Stimulated activated CD4-positive, alpha-beta T cell treated with anti-CD3 and anti-CD28 coated beads, TNF-alpha, amount 100 ng/mL, for 4 hours (primary cell): ENCODE data around the gene MSRB1.

ENCODE experiments used
- DNase-seq, 3 experiments: peaks; one replicate each; pipeline ENCODE4 v3.0.0-alpha.2; 2020; ENCODE audit warnings: low read depth in 3 of 3

Gene MSRB1, protein sequence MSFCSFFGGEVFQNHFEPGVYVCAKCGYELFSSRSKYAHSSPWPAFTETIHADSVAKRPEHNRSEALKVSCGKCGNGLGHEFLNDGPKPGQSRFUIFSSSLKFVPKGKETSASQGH

DNA sequence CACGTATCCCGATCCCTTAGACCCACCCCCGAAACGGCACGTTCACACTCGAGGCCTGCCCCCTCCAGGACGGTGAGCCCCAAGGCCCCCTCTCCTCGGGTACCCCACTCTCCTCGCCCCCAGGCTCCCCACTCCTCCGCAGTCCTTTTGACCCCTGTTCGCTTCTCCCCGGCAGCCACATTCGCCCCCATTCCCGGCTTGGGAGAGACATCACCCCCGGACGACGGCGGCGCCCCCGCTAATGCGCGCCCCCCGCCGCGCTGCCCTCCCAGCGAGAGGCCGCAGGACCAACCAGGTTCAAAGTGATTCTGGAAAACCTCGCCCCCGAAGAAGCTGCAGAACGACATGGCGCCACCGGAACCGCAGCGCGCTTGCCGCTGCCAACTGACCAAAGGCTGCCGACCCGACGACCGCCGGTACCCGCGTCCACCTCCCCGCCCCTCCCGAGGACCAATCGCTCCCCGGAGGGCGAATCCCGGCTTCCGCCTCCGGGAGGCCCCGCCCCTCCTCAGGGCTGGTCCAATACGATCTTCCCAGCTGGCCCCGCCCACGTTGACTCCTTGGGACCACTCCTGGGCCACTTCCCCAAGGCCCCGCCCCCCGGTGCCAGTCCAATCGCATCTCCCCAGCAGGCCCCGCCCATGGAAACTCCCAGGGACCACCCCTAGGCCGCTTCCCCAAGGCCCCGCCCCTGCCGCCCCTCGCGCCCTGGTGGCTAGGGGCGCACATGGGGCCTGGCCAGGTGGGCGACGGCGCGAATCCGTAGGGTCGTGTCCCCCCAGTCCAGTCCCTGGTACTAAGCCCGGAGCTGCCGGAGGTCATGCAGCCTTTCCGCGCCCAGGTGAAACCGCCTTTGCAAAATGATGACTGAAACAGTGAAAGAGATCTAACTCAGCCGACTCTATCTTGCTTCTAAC, at the start of gene MSRB1:
MSRB1 (minus strand) TSS at position 390 of the 917 bp plus-strand sequence; CDS start at position 347, 43 bp downstream.
- DNase-seq, result peak; percentile 97 to 99 (median 98)

DNA sequence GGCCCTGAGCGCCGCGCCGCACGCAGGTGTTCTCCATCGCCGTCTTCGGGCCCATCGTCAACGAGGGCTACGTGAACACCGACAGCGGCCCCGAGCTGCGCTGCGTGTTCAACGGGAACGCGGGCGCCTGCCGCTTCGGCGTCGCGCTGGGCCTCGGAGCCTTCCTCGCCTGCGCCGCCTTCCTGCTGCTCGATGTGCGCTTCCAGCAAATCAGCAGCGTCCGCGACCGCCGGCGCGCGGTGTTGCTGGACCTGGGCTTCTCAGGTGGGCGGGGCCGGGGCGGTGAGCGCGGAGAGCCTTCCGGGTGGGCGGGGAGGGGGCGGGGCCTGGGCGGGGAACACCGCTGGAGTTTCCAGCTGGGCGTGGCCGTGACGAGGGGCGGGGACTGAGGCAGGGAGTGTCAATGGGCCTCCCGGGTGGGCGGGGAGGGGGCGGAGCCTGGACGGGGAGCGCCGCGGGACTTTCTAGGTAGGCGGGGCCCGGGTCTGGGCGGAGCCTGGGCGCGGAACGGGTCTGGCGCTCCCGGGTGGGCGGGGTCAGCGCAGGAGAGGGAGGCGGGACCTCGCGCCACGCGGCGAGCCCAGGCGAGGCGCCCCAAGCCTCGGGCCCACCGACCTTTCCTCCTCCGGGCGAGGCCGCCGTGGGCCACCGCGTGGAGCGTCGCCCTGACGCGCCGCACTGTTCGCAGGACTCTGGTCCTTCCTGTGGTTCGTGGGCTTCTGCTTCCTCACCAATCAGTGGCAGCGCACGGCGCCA, 49.1 kb upstream of the MSRB1 start:
- peak; percentile 98 to 99 (median 98) for DNase-seq

DNA sequence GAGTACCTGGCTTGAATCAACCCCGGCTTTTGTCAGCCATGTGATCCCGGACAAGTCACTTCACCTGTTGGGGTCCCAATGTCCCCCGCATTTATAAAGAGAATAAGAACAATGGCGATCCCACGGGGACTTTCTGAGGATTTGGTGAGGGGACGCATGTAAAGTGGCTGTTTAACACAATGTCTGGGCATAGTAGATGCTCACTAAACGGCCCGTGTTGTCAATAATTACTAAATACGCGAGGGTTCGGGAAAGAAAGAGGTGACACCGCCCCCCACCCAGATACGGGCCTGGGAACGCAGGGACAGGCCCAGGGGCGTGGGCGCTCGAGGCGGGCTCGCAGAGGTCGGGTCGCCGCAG, 48.6 kb upstream of the MSRB1 start:
- DNase-seq, result no peak

DNA sequence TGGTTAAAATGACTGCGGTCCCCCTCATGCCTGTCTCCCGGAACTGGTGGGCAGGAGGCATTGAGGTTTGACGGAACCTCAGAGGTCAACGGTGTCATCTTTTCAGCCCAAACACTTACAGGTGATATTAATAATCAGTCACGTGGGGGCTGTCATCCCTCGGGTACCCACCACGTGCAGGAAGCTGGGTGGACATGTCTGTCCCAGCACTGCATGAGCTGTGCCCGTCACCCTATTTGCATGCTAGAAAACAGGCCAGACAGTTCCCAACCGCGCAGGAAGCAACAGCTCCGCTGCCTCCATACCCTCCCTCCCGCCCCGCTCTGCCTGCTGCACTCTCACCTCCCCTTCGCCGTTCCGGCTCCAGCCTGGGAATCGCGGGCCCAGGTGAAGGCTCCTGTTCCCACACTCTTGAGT, 48.1 kb upstream of the MSRB1 start:
- peak in 1 of 3 experiments; percentile 29 for DNase-seq

DNA sequence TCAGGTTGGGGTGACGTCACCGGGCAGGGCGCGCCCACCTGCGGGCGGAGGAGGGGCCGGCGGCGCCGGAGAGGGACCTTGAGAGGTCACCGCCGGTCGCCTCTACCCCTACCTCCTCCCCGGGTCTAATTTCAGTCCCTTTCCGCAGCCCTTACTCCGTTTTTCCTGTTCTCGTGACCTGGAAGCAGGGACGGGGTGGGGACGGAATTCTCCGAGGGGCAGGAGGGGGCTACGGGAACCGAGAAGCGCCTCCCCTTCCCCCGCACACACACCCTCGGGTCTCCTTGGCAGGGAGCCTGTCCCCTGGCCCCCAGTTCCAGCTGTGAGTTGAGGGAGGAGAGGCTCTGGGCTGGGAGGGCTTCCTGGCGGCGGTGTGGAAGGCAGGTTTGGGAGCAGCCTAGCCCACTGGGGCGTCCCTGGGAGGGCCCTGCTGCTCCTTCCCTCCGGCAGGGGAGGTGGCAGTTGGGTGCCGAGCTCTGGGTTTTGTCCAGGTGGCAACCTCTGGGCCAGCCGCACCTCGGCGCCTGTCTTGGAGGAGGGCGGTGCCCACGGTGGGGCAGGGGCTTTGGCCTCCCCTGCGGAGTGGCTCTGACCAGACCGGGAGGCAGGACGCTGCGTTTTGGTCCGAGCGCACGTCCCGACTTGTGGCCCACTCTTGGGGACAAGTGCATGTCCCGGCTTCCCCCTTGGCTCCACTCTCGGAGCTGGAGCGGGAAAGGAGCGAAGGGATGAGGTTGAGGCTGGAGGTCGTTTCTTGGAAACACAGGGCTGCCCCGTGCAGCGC, 47.5 kb upstream of the MSRB1 start:
- DNase-seq, result no peak

DNA sequence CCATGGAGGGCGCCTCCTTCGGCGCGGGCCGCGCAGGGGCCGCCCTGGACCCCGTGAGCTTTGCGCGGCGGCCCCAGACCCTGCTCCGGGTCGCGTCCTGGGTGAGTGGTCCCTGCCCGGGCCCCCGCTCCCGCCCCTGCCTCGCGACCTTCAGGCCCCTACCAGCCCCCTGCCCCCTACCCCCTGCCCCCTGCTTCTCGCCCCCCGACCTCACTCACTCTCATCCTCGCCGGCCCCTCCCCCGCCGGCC, 47.0 kb upstream of the MSRB1 start:
- no peak for DNase-seq

DNA sequence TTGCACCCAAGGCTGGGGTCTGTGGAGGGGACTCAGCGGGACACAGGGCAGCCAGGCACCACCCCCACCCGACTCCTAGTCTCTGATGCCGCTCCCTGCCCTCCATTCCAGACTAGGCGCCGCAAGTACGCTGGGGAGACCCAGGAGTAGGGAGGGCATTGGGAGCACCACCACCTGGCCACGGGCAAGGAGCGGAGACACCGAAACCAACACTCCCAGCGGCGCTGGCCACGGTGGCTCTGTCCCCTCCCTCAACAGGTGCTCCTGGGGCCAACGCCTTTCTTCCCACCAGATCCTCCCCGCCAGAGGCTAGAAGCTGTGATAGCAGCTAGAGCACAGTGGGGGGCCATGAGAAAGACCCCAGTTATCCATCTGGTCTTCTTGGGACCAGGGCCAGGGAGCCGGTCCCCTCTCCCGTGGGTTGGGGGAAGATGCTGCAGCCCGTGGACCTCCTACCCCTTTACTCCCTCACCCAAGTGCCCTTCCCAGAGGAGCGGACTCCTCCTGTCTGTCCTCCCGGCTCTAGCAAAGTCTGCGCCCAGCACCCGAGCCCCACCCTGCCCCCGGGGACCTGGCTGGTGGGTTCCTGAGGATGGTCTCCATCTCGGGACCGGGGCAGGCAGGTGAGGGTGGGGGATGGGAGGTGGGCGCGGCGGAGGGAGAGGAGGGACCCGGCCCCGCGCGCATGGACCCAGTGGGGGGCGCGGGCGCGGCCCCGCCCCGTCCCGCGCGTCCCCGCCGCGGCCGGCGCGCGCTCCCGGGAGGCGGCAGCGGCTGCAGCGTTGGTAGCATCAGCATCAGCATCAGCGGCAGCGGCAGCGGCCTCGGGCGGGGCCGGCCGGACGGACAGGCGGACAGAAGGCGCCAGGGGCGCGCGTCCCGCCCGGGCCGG, 46.5 kb upstream of the MSRB1 start, which contains the start of gene SYNGR3:
SYNGR3 (plus strand) TSS at position 762 of the 892 bp plus-strand sequence. CDS start 133 bp downstream, outside the sequence.
- no peak for DNase-seq

DNA sequence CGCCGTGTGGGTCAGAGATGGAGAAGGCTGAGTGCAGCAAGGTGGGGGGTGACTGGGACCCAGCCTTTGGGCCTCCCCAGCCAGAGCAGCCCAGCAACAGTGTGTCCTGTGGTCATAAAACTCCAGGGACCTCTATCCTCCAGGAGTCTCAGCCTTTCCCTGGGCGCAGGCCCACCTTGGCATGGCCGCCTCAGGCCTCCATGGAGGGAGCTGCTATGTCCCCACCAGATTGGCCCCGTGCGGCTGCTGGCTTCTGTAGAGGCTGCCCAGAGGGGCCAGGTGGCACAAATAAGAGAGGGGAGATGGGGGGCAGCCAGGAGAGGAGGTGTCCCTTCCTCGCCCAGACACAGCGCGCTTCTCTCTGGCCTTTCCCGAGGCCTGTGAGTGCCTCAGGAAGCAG, 44.2 kb upstream of the MSRB1 start:
- no peak for DNase-seq

DNA sequence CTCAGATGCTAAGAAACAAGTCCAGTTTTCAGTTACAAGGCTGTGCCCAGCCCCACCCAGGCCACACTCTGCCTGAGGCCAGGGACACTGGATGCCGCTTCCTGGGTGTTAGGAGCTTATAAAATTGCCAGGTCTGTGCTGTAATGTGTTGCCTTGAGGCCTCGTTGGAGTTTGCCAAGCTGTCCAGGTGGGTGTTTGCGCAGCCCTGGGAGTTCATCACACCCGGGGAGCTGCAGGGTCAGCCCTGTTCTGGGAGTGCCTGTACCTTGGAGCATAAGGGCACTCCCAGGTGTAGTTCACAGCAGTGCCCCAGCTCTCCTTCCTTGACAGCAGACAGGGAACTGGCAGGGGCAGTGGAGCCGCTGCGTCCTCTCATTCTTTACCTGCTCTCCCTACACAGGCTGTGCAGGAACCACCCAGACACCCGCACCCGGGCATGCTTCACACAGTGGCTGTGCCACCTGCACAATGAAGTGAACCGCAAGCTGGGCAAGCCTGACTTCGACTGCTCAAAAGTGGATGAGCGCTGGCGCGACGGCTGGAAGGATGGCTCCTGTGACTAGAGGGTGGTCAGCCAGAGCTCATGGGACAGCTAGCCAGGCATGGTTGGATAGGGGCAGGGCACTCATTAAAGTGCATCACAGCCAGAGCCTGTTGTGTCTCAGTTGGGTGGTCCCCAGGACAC, 42.6 kb upstream of the MSRB1 start:
- DNase-seq, result no peak

DNA sequence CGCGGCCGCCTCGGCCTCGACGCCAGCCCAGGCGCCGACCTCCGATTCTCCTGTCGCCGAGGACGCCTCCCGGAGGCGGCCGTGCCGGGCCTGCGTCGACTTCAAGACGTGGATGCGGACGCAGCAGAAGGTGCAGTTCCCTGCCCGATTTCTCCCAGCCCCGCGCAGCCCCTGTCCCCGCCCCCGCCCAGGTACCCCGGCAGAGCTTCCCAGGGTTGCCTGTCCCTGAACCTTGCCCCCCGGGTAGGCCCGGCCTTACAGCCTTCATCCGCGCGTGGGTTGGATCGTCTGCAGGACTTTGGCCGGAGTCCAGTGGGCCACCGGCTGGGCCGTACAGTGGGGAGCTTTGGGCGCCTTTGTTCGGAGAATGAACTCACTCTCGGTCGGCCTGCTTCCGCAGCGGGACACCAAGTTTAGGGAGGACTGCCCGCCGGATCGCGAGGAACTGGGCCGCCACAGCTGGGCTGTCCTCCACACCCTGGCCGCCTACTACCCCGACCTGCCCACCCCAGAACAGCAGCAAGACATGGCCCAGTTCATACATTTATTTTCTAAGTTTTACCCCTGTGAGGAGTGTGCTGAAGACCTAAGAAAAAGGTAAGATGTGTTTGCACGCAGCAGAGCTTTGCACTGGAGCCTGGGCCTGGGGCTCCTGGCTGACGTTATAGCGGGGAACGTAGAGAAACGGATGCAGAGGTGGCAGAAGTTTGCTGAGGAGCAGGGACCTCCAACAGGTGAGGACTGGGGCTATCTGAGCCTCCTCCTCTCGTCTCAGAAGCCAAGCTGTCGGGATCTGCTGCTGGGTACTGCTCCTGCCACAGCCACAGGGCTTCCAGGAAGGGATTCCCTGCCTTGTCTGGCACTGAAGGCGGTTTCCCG, 41.6 kb upstream of the MSRB1 start:
- no peak for DNase-seq

DNA sequence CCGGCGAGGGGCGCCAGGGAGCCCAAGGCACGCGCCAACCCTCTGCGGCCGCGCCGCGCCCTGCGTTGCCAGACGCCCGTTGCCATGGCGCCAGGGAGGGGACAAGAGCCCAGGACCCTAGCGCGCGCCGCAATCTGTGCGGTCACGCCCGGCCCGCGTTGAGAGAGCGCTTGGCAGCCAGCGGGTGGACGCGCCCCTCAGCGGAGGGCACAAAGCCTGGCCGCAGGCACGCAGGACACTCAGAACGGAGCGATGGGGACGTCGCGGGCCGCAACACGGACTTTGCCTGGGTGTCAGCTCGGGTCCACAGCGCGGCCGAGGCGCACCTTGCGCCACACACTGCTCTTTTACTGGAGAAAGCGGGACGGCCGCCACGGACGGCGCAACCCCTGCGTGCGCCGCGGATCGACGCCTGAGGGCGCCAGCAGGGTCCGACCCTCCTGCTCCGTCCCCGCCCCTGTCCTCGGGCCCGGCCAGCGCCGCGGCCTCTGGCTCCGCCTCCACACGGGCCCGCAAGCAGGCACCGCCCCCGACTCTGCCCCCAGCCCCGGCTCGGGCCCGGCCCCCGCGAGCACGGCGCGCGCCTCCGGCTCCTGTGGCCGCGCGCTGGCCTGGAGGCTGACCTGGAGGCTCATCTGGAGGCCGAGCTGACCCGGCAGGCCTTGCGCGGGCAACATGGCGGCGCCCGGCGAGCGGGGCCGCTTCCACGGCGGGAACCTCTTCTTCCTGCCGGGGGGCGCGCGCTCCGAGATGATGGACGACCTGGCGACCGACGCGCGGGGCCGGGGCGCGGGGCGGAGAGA, 40.7 kb upstream of the MSRB1 start, which contains the start of gene GFER:
GFER (plus strand) TSS at position 650 of the 803 bp plus-strand sequence; CDS start at position 676, 26 bp downstream.
- peak in 1 of 3 experiments; percentile 37 for DNase-seq

DNA sequence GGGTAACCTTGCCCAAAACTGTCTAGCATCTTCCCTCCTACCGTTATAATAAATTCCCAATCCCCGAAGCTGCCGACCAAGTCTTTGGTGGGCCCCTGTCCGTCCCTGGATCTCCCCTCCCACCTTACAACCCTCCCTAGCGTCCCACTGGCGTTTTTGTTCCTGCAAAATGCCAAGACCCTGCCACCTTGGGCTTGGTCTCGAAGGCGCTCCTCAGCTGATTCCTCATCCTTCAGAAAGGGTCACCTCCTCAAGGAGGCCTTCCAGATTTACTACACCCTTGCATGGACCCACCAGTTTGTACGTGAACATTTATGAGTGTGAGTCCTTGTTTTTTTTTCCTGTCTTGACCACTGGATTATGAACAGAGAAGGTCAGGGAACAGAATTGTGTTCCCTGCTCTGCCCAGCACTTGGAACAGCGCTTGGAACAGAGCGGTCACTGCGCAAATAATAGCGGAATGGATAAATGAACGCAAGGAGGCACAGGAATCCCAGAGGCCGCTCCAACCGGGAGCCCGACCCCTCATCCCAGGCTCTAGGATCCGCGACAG, 40.1 kb upstream of the MSRB1 start:
- DNase-seq, result no peak

DNA sequence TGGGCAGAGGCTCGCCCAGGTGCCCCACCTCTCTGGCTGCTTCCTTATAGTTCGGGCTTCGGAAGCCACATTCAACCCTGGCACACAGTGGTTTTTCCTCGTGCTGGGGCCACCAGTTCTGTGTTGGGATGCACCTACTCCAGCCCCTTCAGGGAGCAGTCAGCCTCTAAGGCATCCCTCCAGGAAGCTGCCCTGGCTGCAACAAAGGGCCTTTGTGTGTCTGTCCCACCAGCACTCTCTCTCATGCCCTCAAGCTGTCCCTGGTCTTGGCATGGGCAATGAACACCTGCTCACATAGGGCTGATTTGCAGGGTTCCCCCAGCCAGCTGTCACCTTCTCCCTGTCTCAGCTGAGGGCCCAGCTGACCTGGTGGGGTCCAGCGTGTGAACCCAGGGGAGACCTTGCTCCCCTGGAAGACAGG, 39.0 kb upstream of the MSRB1 start:
- DNase-seq, result no peak

DNA sequence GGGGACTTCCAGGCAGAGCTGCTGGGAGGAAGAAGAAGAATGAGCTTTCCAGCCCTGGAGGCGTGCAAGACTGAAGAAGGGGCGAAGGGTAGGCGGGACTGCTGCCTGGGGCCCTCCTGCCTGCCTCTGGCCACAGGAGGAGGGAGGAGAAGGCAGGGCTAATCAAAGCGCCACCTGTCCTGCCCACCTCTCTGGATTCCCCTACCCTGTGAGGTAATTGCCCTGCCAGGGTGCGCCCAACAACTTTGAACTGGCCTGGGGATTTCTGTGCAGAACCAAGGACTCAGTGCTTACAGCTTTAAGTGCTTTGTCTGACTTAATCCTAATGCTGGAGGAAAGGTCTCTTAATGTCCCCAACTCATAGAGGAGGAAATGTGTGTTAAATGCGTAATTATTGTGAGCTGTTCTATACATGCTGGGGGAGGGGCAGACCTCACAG, 38.4 kb upstream of the MSRB1 start, which contains the start of gene NOXO1:
NOXO1 (minus strand) TSS at position 72 of the 439 bp plus-strand sequence. CDS start 290 bp downstream, outside the sequence.
- DNase-seq, result no peak

DNA sequence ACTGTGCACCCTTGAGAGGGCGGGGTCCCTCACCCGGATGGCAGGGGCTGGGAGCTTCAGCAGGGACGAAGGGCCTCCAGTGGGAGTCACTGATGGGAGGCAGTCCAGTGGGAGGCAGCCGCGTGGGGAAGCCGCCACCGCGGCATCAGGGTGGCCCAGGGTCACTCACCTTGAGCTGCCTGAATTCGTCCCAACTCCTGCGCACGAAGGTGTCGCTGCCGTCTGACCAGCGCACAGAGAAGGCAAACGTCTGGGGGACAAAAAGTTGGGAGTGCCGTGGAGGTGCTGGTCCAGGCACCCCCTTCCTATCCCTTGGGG, 37.7 kb upstream of the MSRB1 start:
- DNase-seq, result no peak

DNA sequence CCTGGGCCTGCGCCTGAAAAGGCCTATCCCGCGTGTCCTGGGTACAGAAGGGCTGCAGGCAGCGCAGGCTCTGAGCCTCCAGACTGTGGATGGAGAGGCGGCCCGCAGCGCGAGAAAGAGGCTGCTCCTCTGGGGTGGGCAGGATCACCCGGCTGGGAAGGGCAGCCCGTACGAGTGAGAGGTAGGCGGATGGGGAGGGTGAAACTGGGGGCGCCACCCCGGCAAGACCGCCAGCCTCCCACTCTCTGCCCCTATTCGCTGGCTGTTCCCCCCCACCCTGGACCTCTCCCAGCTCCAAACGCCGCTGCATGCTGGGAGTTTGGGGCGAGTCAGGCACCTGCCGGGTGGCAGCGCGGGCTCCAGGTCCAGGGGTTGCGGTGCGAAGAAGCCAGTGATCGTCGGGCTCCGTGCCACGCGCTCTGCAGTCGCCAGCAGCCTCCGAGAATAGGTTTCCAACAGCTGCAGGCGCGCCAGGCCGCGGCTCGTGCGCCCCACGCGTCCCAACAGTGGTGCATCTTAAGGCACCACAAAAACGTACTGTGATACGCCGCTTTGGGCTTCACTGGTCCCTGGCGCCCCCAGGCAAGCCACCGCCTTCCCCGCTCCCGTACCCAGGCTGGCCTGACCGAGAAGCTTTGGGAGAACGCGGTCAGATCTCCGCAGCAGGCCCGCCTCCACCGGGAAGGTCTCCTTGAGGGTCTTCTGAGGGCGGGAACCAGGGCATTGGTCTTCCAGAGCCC, 37.2 kb upstream of the MSRB1 start:
- DNase-seq, result no peak
